ENCODE results near the gene CST4. TPM values are rescaled to one million over a fixed set of nuclear protein-coding genes. Genes with fewer than 3 reads are reported as not detected.

The CST4 gene
- total RNA-seq, 2 donors from 2014 or later = 2.0 to 2.3 TPM

DNA sequence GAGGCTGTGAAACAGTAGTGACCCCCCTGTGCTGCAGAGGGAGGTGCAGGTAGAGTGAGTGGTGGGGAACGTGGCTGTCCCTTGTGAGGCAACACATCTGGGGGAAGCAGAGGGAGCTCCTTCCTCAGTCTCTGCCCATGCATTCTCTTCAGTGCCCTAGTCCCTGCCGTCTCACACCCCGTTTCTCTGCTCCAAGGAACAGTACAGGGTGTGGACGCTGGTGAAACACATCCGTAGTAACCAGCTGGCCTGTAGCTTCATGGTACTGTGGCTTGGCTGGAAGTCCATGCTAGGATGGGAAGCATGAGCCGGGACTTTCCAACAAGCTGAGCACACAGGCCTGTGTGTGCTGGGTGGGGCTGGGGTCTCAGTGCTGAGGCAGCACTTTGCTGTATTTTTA lies 25.7 kb downstream of the CST4 start:
- H3K9me3 ChIP-seq (ENCODE audit: control insufficient read depth, low read length) = no peaks in the 10 kb centered on the region
- H3K4me1 ChIP-seq (ENCODE audit: control insufficient read depth, insufficient read depth, low read length) = peaks cover 16% of the 10 kb centered on the region
- DNase-seq = peak; percentile 24
- H3K27ac ChIP-seq (ENCODE audit: low read depth, low read length) = no peak overlapping the region
- H3K27me3 ChIP-seq (ENCODE audit: control insufficient read depth, insufficient read depth, low read length, poor library complexity, severe bottlenecking) = no peaks in the 10 kb centered on the region
- peaks cover 39% of the 10 kb centered on the region for H3K4me1 Mint-ChIP-seq
- H3K9ac ChIP-seq (ENCODE audit: extremely low read depth, low read length, poor library complexity, severe bottlenecking) = no peak overlapping the region
- H3K27me3 Mint-ChIP-seq (ENCODE audit: insufficient read depth) = no peaks in the 10 kb centered on the region
- H3K36me3 ChIP-seq (ENCODE audit: control insufficient read depth, insufficient read depth, low read length) = no peaks in the 10 kb centered on the region
- H3K4me3 Mint-ChIP-seq = no peak overlapping the region
- TF ChIP-seq, protein P1, sequence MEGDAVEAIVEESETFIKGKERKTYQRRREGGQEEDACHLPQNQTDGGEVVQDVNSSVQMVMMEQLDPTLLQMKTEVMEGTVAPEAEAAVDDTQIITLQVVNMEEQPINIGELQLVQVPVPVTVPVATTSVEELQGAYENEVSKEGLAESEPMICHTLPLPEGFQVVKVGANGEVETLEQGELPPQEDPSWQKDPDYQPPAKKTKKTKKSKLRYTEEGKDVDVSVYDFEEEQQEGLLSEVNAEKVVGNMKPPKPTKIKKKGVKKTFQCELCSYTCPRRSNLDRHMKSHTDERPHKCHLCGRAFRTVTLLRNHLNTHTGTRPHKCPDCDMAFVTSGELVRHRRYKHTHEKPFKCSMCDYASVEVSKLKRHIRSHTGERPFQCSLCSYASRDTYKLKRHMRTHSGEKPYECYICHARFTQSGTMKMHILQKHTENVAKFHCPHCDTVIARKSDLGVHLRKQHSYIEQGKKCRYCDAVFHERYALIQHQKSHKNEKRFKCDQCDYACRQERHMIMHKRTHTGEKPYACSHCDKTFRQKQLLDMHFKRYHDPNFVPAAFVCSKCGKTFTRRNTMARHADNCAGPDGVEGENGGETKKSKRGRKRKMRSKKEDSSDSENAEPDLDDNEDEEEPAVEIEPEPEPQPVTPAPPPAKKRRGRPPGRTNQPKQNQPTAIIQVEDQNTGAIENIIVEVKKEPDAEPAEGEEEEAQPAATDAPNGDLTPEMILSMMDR (conservative IDR thresholded peaks at IDR 0.05) = no peak
- H3K9me3 Mint-ChIP-seq = no peaks in the 10 kb centered on the region
- H3K27ac Mint-ChIP-seq = no peak overlapping the region
- no peaks in the 10 kb centered on the region for H3K36me3 Mint-ChIP-seq (ENCODE audit: low read depth)
- no peak overlapping the region for H3K4me3 ChIP-seq (ENCODE audit: low read length)
- 90 to 100% methylated on average over 1 to 6 of the region's 6 CpGs for WGBS, 2 experiments (ENCODE audit: insufficient coverage in 1 of 2, insufficient read length in 1 of 2)

DNA sequence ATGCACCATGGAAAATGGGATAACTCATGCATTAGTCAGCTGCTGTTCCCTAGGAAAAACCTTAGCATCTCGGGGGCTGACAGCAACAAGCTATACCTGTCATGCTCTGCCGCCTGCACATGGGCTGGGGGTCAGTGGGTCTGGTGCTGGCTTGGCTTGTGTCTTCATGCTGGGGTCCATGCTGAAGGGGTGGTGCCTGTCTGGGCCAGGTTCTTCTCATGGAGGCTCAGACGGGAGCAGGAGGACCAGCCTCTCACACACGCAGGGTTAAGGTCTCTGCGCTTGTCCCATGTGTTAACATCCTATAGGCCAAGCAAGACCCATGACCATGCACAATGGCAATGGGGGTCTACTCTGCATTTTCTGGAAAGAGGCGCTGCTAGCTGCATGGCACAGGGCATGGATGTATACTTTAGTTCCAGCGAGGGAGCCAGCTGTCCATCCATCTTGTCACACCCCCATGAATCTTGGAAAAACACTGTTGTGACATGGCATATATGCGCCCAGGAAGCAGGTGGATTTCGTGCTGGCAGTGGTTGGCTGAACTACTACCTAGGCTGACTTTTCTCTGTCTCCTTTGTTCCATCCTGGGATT lies 26.5 kb downstream of the CST4 start:
- Mint-ChIP-seq H3K4me3 (no peak overlapping the region), H3K27me3 (ENCODE audit: insufficient read depth) (no peaks in the 10 kb centered on the region), H3K36me3 (ENCODE audit: low read depth) (no peaks in the 10 kb centered on the region), H3K27ac (no peak overlapping the region), H3K4me1 (peaks cover 42% of the 10 kb centered on the region), H3K9me3 (no peaks in the 10 kb centered on the region)
- peaks cover 18% of the 10 kb centered on the region for H3K4me1 ChIP-seq (ENCODE audit: control insufficient read depth, insufficient read depth, low read length)
- no peak overlapping the region for H3K9ac ChIP-seq (ENCODE audit: extremely low read depth, low read length, poor library complexity, severe bottlenecking)
- no peaks in the 10 kb centered on the region for H3K27me3 ChIP-seq (ENCODE audit: control insufficient read depth, insufficient read depth, low read length, poor library complexity, severe bottlenecking)
- TF ChIP-seq, protein P1 (conservative IDR thresholded peaks at IDR 0.05) = no peak
- no peaks in the 10 kb centered on the region for H3K9me3 ChIP-seq (ENCODE audit: control insufficient read depth, low read length)
- H3K27ac ChIP-seq (ENCODE audit: low read depth, low read length) = no peak overlapping the region
- WGBS, 2 experiments (ENCODE audit: insufficient coverage in 1 of 2, insufficient read length in 1 of 2) = 93 to 95% methylated on average over 7 to 9 of the region's 9 CpGs
- no peak overlapping the region for H3K4me3 ChIP-seq (ENCODE audit: low read length)
- DNase-seq = peak; percentile 24
- H3K36me3 ChIP-seq (ENCODE audit: control insufficient read depth, insufficient read depth, low read length) = no peaks in the 10 kb centered on the region

DNA sequence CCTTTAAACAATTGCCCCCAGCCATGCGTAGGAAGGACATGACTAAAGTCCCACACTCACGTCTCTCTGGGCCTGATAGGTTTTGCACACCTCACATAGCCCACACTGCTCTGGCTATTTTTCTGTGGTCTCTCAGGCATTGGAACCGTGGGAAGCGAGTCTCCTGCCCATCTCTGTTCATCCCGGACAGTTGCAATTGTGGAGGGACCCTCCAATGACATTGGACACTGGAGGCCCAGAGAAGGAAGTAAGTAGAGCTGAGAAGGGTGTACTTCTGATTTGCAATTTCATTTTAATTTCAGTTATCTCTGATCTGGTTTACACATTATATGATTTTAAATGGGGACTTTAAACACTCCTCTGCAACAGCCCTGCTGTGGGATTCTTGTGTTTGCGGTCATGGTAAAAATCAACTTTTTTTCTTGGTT lies 27.8 kb downstream of the CST4 start:
- no peaks in the 10 kb centered on the region for H3K9me3 Mint-ChIP-seq
- no peak overlapping the region for H3K4me3 Mint-ChIP-seq
- TF ChIP-seq, protein P1 (conservative IDR thresholded peaks at IDR 0.05) = no peak
- peaks cover 47% of the 10 kb centered on the region for H3K4me1 Mint-ChIP-seq
- H3K27ac Mint-ChIP-seq = no peak overlapping the region
- no peaks in the 10 kb centered on the region for H3K9me3 ChIP-seq (ENCODE audit: control insufficient read depth, low read length)
- H3K4me3 ChIP-seq (ENCODE audit: low read length) = no peak overlapping the region
- peak; percentile 29 for DNase-seq
- H3K27me3 Mint-ChIP-seq (ENCODE audit: insufficient read depth) = no peaks in the 10 kb centered on the region
- H3K27me3 ChIP-seq (ENCODE audit: control insufficient read depth, insufficient read depth, low read length, poor library complexity, severe bottlenecking) = no peaks in the 10 kb centered on the region
- H3K36me3 ChIP-seq (ENCODE audit: control insufficient read depth, insufficient read depth, low read length) = no peaks in the 10 kb centered on the region
- 67 to 76% methylated on average over 3 to 6 of the region's 6 CpGs for WGBS, 2 experiments (ENCODE audit: insufficient coverage in 1 of 2, insufficient read length in 1 of 2)
- no peak overlapping the region for H3K9ac ChIP-seq (ENCODE audit: extremely low read depth, low read length, poor library complexity, severe bottlenecking)
- H3K4me1 ChIP-seq (ENCODE audit: control insufficient read depth, insufficient read depth, low read length) = peaks cover 18% of the 10 kb centered on the region
- no peaks in the 10 kb centered on the region for H3K36me3 Mint-ChIP-seq (ENCODE audit: low read depth)
- no peak overlapping the region for H3K27ac ChIP-seq (ENCODE audit: low read depth, low read length)
